HG03457 (cell line): ENCODE results near the gene EIF3L.

Source experiments
- ATAC-seq: cut with Tn5 transposase; IDR thresholded peaks from one replicate; pipeline ENCODE4 v1.9.1; 2021; ENCODE audit warnings: moderate number of reproducible peaks; ENCODE audit not compliant: unreplicated experiment

Gene EIF3L

GRCh38 chr22:37816543-37817180 is 32.6 kb upstream of the EIF3L start:
- no peak for ATAC-seq

GRCh38 chr22:37817705-37818408 is 31.4 kb upstream of the EIF3L start:
- no peak for ATAC-seq

- no peak for ATAC-seq
Measured at GRCh38 chr22:37818409-37819104, 30.7 kb upstream of the EIF3L start.

- ATAC-seq: no peak
Measured at GRCh38 chr22:37819105-37819433, 30.1 kb upstream of the EIF3L start.

- ATAC-seq: no peak
Measured at GRCh38 chr22:37820350-37820749, 28.9 kb upstream of the EIF3L start.

GRCh38 chr22:37822079-37822833 is 27.0 kb upstream of the EIF3L start:
- no peak for ATAC-seq

- ATAC-seq: no peak
Measured at GRCh38 chr22:37823134-37823985, 25.9 kb upstream of the EIF3L start, which contains the start of gene GALR3. TSS of gene GALR3 (plus strand) at chr22:37823382. CDS start at chr22:37823407, 25 bp downstream.

GRCh38 chr22:37824674-37825641 is 24.3 kb upstream of the EIF3L start:
- ATAC-seq: no peak

- ATAC-seq: no peak
Measured at GRCh38 chr22:37827056-37827455, 22.2 kb upstream of the EIF3L start.

GRCh38 chr22:37830093-37830842 is 19.0 kb upstream of the EIF3L start:
- no peak for ATAC-seq

GRCh38 chr22:37831472-37831871 is 17.7 kb upstream of the EIF3L start:
- no peak for ATAC-seq

- no peak for ATAC-seq
Measured at GRCh38 chr22:37832022-37832857, 17.0 kb upstream of the EIF3L start.

- ATAC-seq: no peak
Measured at GRCh38 chr22:37842015-37842793, 7.0 kb upstream of the EIF3L start.

- peak; percentile 19 for ATAC-seq
Measured at GRCh38 chr22:37843741-37844089, 5.5 kb upstream of the EIF3L start.

- ATAC-seq: no peak
Measured at GRCh38 chr22:37844904-37845329, 4.3 kb upstream of the EIF3L start.

GRCh38 chr22:37846433-37846832 is 2.8 kb upstream of the EIF3L start:
- ATAC-seq: no peak

GRCh38 chr22:37848587-37849088 is 581 bp upstream of the EIF3L start:
- ATAC-seq: no peak
